HEK293T (cell line): Measurements from ENCODE around the gene SCUBE2.

Experiments
- CTCF ChIA-PET: fragments of 350-600 bp; formaldehyde crosslinking; extraction: SDS; loops from one replicate; lab custom pipeline; 2021; ENCODE audit warnings: antibody characterized with exemption, inconsistent platforms; lab: Yijun Ruan, JAX
- POLR2A ChIA-PET: fragments of 350-600 bp; formaldehyde crosslinking; extraction: SDS; loops from one replicate; lab custom pipeline; 2020; ENCODE audit warnings: antibody characterized with exemption, inconsistent platforms; lab: Yijun Ruan, JAX
- DNase-seq: peaks from one replicate; pipeline ENCODE4 v3.0.0; 2012; ENCODE audit warnings: mixed read lengths; ENCODE audit errors: extremely low spot score
- ARNT ChIP-seq: fragments of 450-650 bp; IDR thresholded peaks from 2 replicates; pipeline ENCODE4 v1.6.1; 2017; ENCODE audit warnings: mild to moderate bottlenecking
- BHLHE40 ChIP-seq: fragments of 450-650 bp; IDR thresholded peaks from 2 replicates; pipeline ENCODE4 v1.6.1; 2016; ENCODE audit warnings: mild to moderate bottlenecking, moderate library complexity, borderline replicate concordance
- CTBP1 ChIP-seq: fragments of 450-650 bp; IDR thresholded peaks from 2 replicates; pipeline ENCODE4 v1.6.1; 2016; ENCODE audit warnings: borderline replicate concordance
- ELF4 ChIP-seq: fragments of 450-650 bp; IDR thresholded peaks from 2 replicates; pipeline ENCODE4 v1.6.1; 2017; ENCODE audit warnings: antibody characterized with exemption
- FOXA1 ChIP-seq: fragments of 450-650 bp; IDR thresholded peaks from 2 replicates; pipeline ENCODE4 v1.6.1; 2016; ENCODE audit warnings: mild to moderate bottlenecking
- FOXK2 ChIP-seq: fragments of 450-650 bp; IDR thresholded peaks from 2 replicates; pipeline ENCODE4 v1.6.1; 2016; ENCODE audit warnings: mild to moderate bottlenecking
- FOXM1 ChIP-seq: fragments of 450-650 bp; IDR thresholded peaks from 2 replicates; pipeline ENCODE4 v1.6.1; 2017; ENCODE audit warnings: mild to moderate bottlenecking, borderline replicate concordance
- HDGF ChIP-seq: fragments of 450-650 bp; IDR thresholded peaks from 2 replicates; pipeline ENCODE4 v1.6.1; 2017; ENCODE audit warnings: antibody characterized with exemption, borderline replicate concordance
- L3MBTL2 ChIP-seq: fragments of 450-650 bp; conservative IDR thresholded peaks from 2 replicates; pipeline ENCODE4 v1.6.1; 2016; ENCODE audit warnings: mild to moderate bottlenecking
- LEF1 ChIP-seq: fragments of 450-650 bp; IDR thresholded peaks from 2 replicates; pipeline ENCODE4 v1.6.1; 2017; ENCODE audit warnings: mild to moderate bottlenecking, borderline replicate concordance
- NFRKB ChIP-seq: fragments of 450-650 bp; IDR thresholded peaks from 2 replicates; pipeline ENCODE4 v1.6.1; 2016; ENCODE audit warnings: mild to moderate bottlenecking, moderate library complexity
- PKNOX1 ChIP-seq: fragments of 450-650 bp; IDR thresholded peaks from 2 replicates; pipeline ENCODE4 v1.6.1; 2016
- SP1 ChIP-seq: fragments of 450-650 bp; IDR thresholded peaks from 2 replicates; pipeline ENCODE4 v1.6.1; 2017
- SUZ12 ChIP-seq: fragments of 450-650 bp; IDR thresholded peaks from 2 replicates; pipeline ENCODE4 v1.6.1; 2016; ENCODE audit warnings: mild to moderate bottlenecking
- TARDBP ChIP-seq: fragments of 450-650 bp; IDR thresholded peaks from 2 replicates; pipeline ENCODE4 v1.6.1; 2016
- ZNF384 ChIP-seq: fragments of 450-650 bp; IDR thresholded peaks from 2 replicates; pipeline ENCODE4 v1.6.1; 2016

The SCUBE2 gene

GRCh38 chr11:9041747-9042146 is 49.7 kb downstream of the SCUBE2 start:
- ChIA-PET CTCF (no interaction called here), POLR2A (no interaction called here)
- no peak for DNase-seq
- no peak for TF ChIP-seq SUZ12
- TF ChIP-seq TARDBP: no peak
- no peak for TF ChIP-seq FOXK2
- TF ChIP-seq PKNOX1: no peak
- no peak for TF ChIP-seq LEF1
- no peak for TF ChIP-seq BHLHE40
- no peak for TF ChIP-seq ELF4
- no peak for TF ChIP-seq SP1
- TF ChIP-seq ARNT: no peak
- no peak for TF ChIP-seq HDGF
- no peak for TF ChIP-seq FOXM1
- no peak for TF ChIP-seq ZNF384
- TF ChIP-seq NFRKB: no peak
- no peak for TF ChIP-seq FOXA1
- TF ChIP-seq CTBP1: no peak
- no peak for TF ChIP-seq L3MBTL2

GRCh38 chr11:9040410-9040809 is 51.0 kb downstream of the SCUBE2 start:
- ChIA-PET CTCF (no interaction called here), POLR2A (no interaction called here)
- no peak for DNase-seq
- TF ChIP-seq BHLHE40 (no peak), LEF1 (no peak), NFRKB (no peak), ZNF384 (no peak), ELF4 (no peak)

GRCh38 chr11:9039863-9040262 is 51.5 kb downstream of the SCUBE2 start:
- no peak for TF ChIP-seq ZNF384
- TF ChIP-seq LEF1: no peak
- no peak for TF ChIP-seq BHLHE40
- no peak for TF ChIP-seq HDGF
- TF ChIP-seq ARNT: no peak
- no peak for TF ChIP-seq SP1
- TF ChIP-seq PKNOX1: no peak
- no peak for TF ChIP-seq CTBP1
- TF ChIP-seq NFRKB: no peak
- TF ChIP-seq FOXA1: no peak
- TF ChIP-seq SUZ12: no peak
- TF ChIP-seq ELF4: no peak
- no peak for TF ChIP-seq L3MBTL2
- TF ChIP-seq FOXM1: no peak
- no peak for TF ChIP-seq TARDBP
- POLR2A ChIA-PET: no interaction called here
- CTCF ChIA-PET: no interaction called here
- no peak for DNase-seq

- TF ChIP-seq BHLHE40 (no peak), CTBP1 (no peak), FOXA1 (no peak), SUZ12 (no peak), ZNF384 (no peak), ELF4 (no peak)
- CTCF ChIA-PET: no interaction called here
- POLR2A ChIA-PET: no interaction called here
Observed at GRCh38 chr11:9039198-9039597, 52.2 kb downstream of the SCUBE2 start.

GRCh38 chr11:9038541-9038940 is 52.9 kb downstream of the SCUBE2 start:
- TF ChIP-seq ARNT (no peak), TARDBP (no peak), CTBP1 (no peak), FOXA1 (no peak), L3MBTL2 (no peak), BHLHE40 (no peak), LEF1 (no peak), PKNOX1 (no peak), ELF4 (no peak), SUZ12 (no peak), HDGF (no peak)
- CTCF ChIA-PET: no interaction called here
- DNase-seq: no peak
- POLR2A ChIA-PET: no interaction called here

More at GRCh38 chr11:9039198-9039597, 52.2 kb downstream of the SCUBE2 start:
- no peak for DNase-seq

- no peak for DNase-seq
- CTCF ChIA-PET: no interaction called here
- POLR2A ChIA-PET: no interaction called here
- no peak for TF ChIP-seq PKNOX1
- TF ChIP-seq ARNT: no peak
- no peak for TF ChIP-seq FOXK2
- no peak for TF ChIP-seq SP1
- TF ChIP-seq TARDBP: no peak
- no peak for TF ChIP-seq FOXA1
- TF ChIP-seq BHLHE40: no peak
- TF ChIP-seq CTBP1: no peak
- no peak for TF ChIP-seq SUZ12
- no peak for TF ChIP-seq ELF4
- TF ChIP-seq FOXM1: no peak
- TF ChIP-seq HDGF: no peak
Observed at GRCh38 chr11:9037963-9038362, 53.4 kb downstream of the SCUBE2 start.
